A673 (cell line): ENCODE results near the gene ERCC6L2.

Source experiments
- CTCF ChIP-seq: fragments of 300-800, 200-600 bp; sonication (generic); conservative IDR thresholded peaks from 2 replicates; pipeline ENCODE4 v1.5.1; 2017; ENCODE audit warnings: low read depth, mild to moderate bottlenecking, antibody characterized with exemption, low read length, moderate library complexity, mixed read lengths
- EZH2 ChIP-seq: fragments of 200-600 bp; sonication (generic); IDR thresholded peaks from 2 replicates; pipeline ENCODE4 v1.6.1; 2017; ENCODE audit warnings: borderline replicate concordance, low read depth, mild to moderate bottlenecking, mixed read lengths, antibody characterized with exemption, low read length; ENCODE audit not compliant: poor library complexity, severe bottlenecking

GRCh38 chr9:95974389-95974788 is 98.9 kb downstream of the ERCC6L2 start:
- no peak for TF ChIP-seq CTCF
- TF ChIP-seq EZH2: no peak
